Ovary (tissue), 9 donors: Measurements from ENCODE around the gene HS6ST2. TPM values are rescaled to one million over a fixed set of nuclear protein-coding genes. Genes with fewer than 3 reads are reported as not detected.

ENCODE experiments used
- DNase-seq, 5 donors: peaks; one replicate each; pipeline ENCODE4 v3.0.0-alpha.2; 2019 to 2020
- H3K27ac ChIP-seq, 2 donors: fragments of 200-600 bp; one replicate each; pipeline versions ENCODE4 v1.5.1 to v1.8.0; 2019 to 2022
- H3K27me3 ChIP-seq: fragments of 200-600 bp; one replicate; pipeline ENCODE4 v1.8.0; 2022
- H3K36me3 ChIP-seq: fragments of 200-600 bp; sonication (generic); one replicate; pipeline ENCODE4 v1.5.1; 2019
- H3K4me1 ChIP-seq: one replicate; pipeline ENCODE4 v1.8.1; 2013; ENCODE audit warnings: mild to moderate bottlenecking, moderate library complexity; ENCODE audit not compliant: insufficient read depth
- H3K4me3 ChIP-seq: fragments of 200-600 bp; sonication (generic); one replicate; pipeline ENCODE4 v1.5.1; 2017
- H3K9me3 ChIP-seq, 2 donors: fragments of 200-600 bp in 1 of 2; sonication (generic) in 1 of 2; one replicate each; pipeline versions ENCODE4 v1.5.1 to v1.8.1; 2013 to 2019; ENCODE audit warnings: mild to moderate bottlenecking in 1 of 2, moderate library complexity in 1 of 2
- EP300 ChIP-seq: sonication (generic); formaldehyde crosslinking; IDR thresholded peaks from one replicate; pipeline ENCODE4 v1.6.1; 2017; ENCODE audit warnings: antibody characterized with exemption
- POLR2A ChIP-seq: fragments of 450-650 bp; IDR thresholded peaks from one replicate; pipeline ENCODE4 v1.6.1; 2017; ENCODE audit warnings: antibody characterized with exemption, mild to moderate bottlenecking, moderate library complexity
- WGBS, 3 donors: extraction: QIAGEN DNeasy Blood & Tissue Kit in 1 of 3; methylation state at CpG; one replicate each; pipeline versions ENCODE4 v1.1.5 to v1.1.7; 2013 to 2017; 5-methylcytosine and 5-hydroxymethylcytosine counted together
- intact Hi-C, 4 donors: fragments of 100-400 bp; cut with DNase I; formaldehyde crosslinking; loops; one replicate each; pipeline versions ENCODE4 v1.11.0 to v1.15.1; 2022 to 2023
- polyA plus RNA-seq, 2 donors: library from polyadenylated mRNA; stranded (reverse); fragments of 200-250 nt in 1 of 2; fragments of 350-450 nt in 1 of 2; fragmentation: Illumina TruSeq in 1 of 2; extraction: RNeasy Lipid Tissue Mini Kit (QIAGEN cat#74804) in 1 of 2; gene quantifications; one replicate each; pipeline ENCODE4 v1.2.3, GENCODE V29; 2013 to 2014
- total RNA-seq, 7 donors: library from RNA; depleted of rRNA in 2 of 7; stranded (reverse); fragments of >200 nt in 2 of 7; fragmentation: NEBNext Ultra II Directional in 3 of 7; extraction: Animal tissue kit (Norgen Biotek cat#: 25700) in 3 of 7; gene quantifications; one replicate each; pipeline versions ENCODE4 v1.1.0 to v1.2.4, GENCODE V29; 2016 to 2023
- TF ChIP-seq, protein P1 (sequence below), 3 donors: fragments of 450-650 bp in 2 of 3; fragments of 200-600 bp in 1 of 3; IDR thresholded peaks; one replicate each; pipeline versions ENCODE4 v1.5.1 to v1.8.0; 2016 to 2022; ENCODE audit warnings: antibody characterized with exemption in 3 of 3, mild to moderate bottlenecking in 1 of 3
- donor health status: DM: no; HTN: no; CAD: no; lungs with moderate emphysema.
- donor health status: DM: no; HTN: no; CAD: no.
- donor health status: Bipolar disorder and iron deficiency.
- donor health status: DM: yes; HTN: yes; CAD: no.
- donor health status: DM: no; HTN: no; CAD: no.
- donor health status: DM: yes; HTN: yes; CAD: no.

The HS6ST2 gene
- total and polyA plus RNA-seq, 9 donors: 5.9 to 29.0 (median 12.9) TPM

DNA sequence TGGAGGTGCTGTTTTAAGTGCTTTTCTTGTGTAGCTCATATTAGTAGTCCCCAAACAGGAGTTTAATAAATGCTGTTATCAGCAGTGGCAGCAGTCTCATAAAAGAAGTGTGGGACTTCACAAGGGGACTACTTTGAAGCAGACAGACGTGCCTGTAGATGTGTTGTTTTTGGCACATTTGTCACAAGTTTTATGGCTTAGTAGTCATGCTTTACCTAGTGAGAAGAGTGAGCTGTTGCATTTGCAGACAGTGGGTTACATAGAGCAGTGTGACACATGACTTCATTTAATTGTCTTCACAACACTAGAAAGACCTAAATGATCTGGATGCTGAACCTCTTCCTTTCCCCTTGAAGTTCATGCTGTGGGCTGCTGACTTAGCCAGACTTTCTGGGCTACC is 320.1 kb downstream of the HS6ST2 start:
- H3K27ac ChIP-seq: no peak overlapping the region
- H3K27me3 ChIP-seq: no peaks in the 10 kb centered on the region
- WGBS, 3 donors: 52 to 58% (median 57%) methylated on average over 1 of the region's 1 CpG
- H3K9me3 ChIP-seq: no peaks in the 10 kb centered on the region
- H3K4me3 ChIP-seq: no peak overlapping the region
- intact Hi-C loops: no loop called here
- TF ChIP-seq POLR2A (no peak), EP300 (no peak)
- TF ChIP-seq, protein P1, sequence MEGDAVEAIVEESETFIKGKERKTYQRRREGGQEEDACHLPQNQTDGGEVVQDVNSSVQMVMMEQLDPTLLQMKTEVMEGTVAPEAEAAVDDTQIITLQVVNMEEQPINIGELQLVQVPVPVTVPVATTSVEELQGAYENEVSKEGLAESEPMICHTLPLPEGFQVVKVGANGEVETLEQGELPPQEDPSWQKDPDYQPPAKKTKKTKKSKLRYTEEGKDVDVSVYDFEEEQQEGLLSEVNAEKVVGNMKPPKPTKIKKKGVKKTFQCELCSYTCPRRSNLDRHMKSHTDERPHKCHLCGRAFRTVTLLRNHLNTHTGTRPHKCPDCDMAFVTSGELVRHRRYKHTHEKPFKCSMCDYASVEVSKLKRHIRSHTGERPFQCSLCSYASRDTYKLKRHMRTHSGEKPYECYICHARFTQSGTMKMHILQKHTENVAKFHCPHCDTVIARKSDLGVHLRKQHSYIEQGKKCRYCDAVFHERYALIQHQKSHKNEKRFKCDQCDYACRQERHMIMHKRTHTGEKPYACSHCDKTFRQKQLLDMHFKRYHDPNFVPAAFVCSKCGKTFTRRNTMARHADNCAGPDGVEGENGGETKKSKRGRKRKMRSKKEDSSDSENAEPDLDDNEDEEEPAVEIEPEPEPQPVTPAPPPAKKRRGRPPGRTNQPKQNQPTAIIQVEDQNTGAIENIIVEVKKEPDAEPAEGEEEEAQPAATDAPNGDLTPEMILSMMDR (IDR thresholded peaks at IDR 0.05): no peak
- no peaks in the 10 kb centered on the region for H3K4me1 ChIP-seq
- no peaks in the 10 kb centered on the region for H3K36me3 ChIP-seq
- DNase-seq: no peak

DNA sequence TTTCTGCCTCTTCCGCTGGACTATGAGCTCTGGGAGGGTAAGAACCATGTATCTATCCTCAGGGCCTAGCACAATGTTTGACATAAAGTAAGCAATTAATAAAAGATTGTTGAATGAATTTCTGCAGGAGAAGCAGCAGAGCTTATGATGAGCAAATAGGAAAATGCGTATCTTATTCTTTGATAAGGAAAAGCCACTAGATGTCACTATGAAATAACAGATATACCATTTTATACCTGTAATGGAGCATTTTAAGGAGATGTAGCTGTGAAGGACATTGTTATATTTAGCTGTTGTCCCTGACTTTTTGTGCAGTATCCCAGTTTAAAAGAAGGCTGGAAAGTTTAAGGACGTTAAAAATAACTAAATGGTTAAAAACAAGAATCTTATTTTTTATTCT is 322.3 kb downstream of the HS6ST2 start:
- intact Hi-C loops: no loop called here
- TF ChIP-seq EP300: no peak
- TF ChIP-seq, protein P1 (IDR thresholded peaks at IDR 0.05): no peak
- no peak for TF ChIP-seq POLR2A
- H3K4me1 ChIP-seq: no peaks in the 10 kb centered on the region
- no peaks in the 10 kb centered on the region for H3K9me3 ChIP-seq
- peak overlapping the region in 1 of 2 donors; percentile 2 for H3K27ac ChIP-seq
- H3K36me3 ChIP-seq: no peaks in the 10 kb centered on the region
- no peak overlapping the region for H3K4me3 ChIP-seq
- DNase-seq: no peak
- no peaks in the 10 kb centered on the region for H3K27me3 ChIP-seq
- WGBS, 3 donors: 38 to 45% (median 44%) methylated on average over 3 of the region's 3 CpGs

DNA sequence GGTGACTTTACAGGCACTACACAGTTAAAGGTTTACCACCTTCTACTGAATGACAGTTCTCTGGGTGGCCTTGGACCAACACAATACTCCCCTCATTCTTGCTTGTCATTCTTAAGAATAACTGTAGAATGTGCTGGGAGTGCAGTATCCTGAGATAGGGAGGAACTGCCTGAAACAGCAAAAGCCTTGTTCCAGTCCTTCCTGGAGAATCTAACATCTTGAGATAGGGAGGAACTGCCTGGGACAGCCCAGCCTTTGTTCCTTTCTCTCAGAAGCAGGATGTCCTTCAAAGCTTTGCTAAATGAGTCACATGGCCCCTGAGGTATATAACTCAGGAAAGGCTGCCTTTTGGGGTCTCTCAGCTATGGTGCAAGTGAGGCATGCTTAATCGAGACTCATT is 323.9 kb downstream of the HS6ST2 start:
- no peak for DNase-seq
- no peak overlapping the region for H3K27ac ChIP-seq
- no peaks in the 10 kb centered on the region for H3K9me3 ChIP-seq
- no peaks in the 10 kb centered on the region for H3K4me1 ChIP-seq
- H3K4me3 ChIP-seq: no peak overlapping the region
- TF ChIP-seq POLR2A: no peak
- no peak for TF ChIP-seq EP300
- TF ChIP-seq, protein P1 (IDR thresholded peaks at IDR 0.05): no peak
- no peaks in the 10 kb centered on the region for H3K27me3 ChIP-seq
- no peaks in the 10 kb centered on the region for H3K36me3 ChIP-seq
- 29 to 35% (median 34%) methylated on average over 1 of the region's 1 CpG for WGBS, 3 donors
- intact Hi-C loops: no loop called here

DNA sequence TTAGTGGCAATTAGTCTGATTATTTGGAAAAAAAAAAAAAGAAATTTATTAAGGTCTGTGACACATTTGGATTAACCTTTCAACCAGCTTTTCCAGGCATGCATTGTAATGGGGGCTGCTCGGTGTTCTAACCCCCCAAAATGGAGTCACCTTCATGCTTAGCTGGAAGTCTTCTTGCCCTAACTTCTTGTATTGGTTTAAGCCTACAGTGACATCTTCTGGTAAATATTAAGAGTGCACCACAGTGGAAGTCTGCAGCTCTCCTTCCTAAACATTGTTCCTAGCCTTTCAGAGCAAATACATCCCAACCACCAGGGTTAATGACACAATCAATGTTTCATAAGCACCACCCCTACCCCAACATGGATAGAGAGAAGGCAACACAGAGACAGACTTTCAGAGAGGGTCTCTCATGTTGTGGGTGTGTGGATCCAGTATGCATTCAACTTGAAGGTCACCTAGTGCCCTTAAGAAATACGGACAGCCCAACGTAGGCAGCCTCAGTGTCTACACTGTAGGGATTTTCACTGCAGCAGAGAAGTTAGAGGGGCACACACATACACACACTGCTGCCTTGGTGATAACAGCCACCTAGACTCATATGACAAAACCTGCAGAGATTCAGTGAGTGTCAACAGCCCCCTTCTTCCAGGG is 326.7 kb downstream of the HS6ST2 start:
- Histone ChIP-seq H3K27me3 (no peaks in the 10 kb centered on the region), H3K27ac (no peak overlapping the region), H3K4me1 (no peaks in the 10 kb centered on the region), H3K9me3 (no peaks in the 10 kb centered on the region), H3K4me3 (no peak overlapping the region), H3K36me3 (no peaks in the 10 kb centered on the region)
- WGBS, 3 donors: 27 to 41% (median 40%) methylated on average over 3 of the region's 3 CpGs
- TF ChIP-seq POLR2A (no peak), EP300 (no peak)
- TF ChIP-seq, protein P1 (IDR thresholded peaks at IDR 0.05): peak in 1 of 3 donors; percentile 12
- intact Hi-C loops: no loop called here
- DNase-seq: no peak
